ENCODE measurements around the gene CFL1. TPM values are rescaled to one million over a fixed set of nuclear protein-coding genes. Genes with fewer than 3 reads are reported as not detected.

CFL1 gene
- total and polyA plus RNA-seq, 2 of the 4 experiments (the other 2 are of a cell fraction), result 960 to 2,231 TPM

GRCh38 chr11:65862191-65862735 lies 4.3 kb upstream of the CFL1 start (continued):
- TF ChIP-seq NFE2L2 (IDR thresholded peaks at IDR 0.05; ENCODE audit: low read depth, low read length), result no peak
- TF ChIP-seq RFX5 (IDR thresholded peaks at IDR 0.05; ENCODE audit: low read depth, low read length), result no peak
- TF ChIP-seq POLR2A (IDR thresholded peaks at IDR 0.05; ENCODE audit: low read depth, low read length), result no peak
- no peak for TF ChIP-seq MXI1 (IDR thresholded peaks at IDR 0.05; ENCODE audit: borderline replicate concordance, low read depth, low read length)
- TF ChIP-seq SMC3 (IDR thresholded peaks at IDR 0.05; ENCODE audit: low read depth, low read length), result no peak
- no peak for TF ChIP-seq BHLHE40 (IDR thresholded peaks at IDR 0.05; ENCODE audit: low read depth, low read length)

- POLR2A ChIA-PET (ENCODE audit: unreplicated experiment), result interaction anchor here (0.6 to 0.8 kb wide), 2 partner anchors 10 to 11 kb away, joined by 3 to 7 read pairs; no protein-coding TSS in a partner anchor
- Histone ChIP-seq H3K14ac (replicated peaks; ENCODE audit: low read depth, low read length) (peak overlapping the region; percentile 87), H3K9me1 (ENCODE audit: insufficient read depth, low read length) (peaks cover 4% of the 10 kb centered on the region; the same call in 1 of the 2 replicates), H4K20me1 (ENCODE audit: insufficient read depth, low read length) (peaks cover 36% of the 10 kb centered on the region), H2AK9ac (replicated peaks; ENCODE audit: low read depth, low read length, poor library complexity) (peak overlapping the region; percentile 100), H3K79me1 (ENCODE audit: low read depth in 1 of 2, low read length in 2 of 2) (peaks cover 6 to 61% of the 10 kb centered on the region in 2 experiments; a peak in 3 of 4 replicates), H3K4me1 (ENCODE audit: control insufficient read depth, insufficient read depth, low read length) (peaks cover 7% of the 10 kb centered on the region), H2BK15ac (ENCODE audit: low read depth, low read length) (0 out of 3 replicates have a peak overlapping the region, but pooled peaks have one; percentile 41), H3K18ac (ENCODE audit: low read depth, low read length) (no peak overlapping the region), H4K5ac (ENCODE audit: low read depth, low read length) (peak overlapping the region; percentile 68), H3K4ac (ENCODE audit: low read depth, low read length) (peak overlapping the region; percentile 98), H3K27me3 (ENCODE audit: control insufficient read depth, insufficient read depth, low read length) (no peaks in the 10 kb centered on the region), H3K9me3 (ENCODE audit: control insufficient read depth, insufficient read depth, low read length) (no peaks in the 10 kb centered on the region), H3K23ac (ENCODE audit: low read depth, low read length) (peak overlapping the region; percentile 94), H4K91ac (ENCODE audit: insufficient read depth, low read depth, low read length) (peak overlapping the region; percentile 98), H3K36me3 (ENCODE audit: control insufficient read depth, insufficient read depth, low read length) (peaks cover 51% of the 10 kb centered on the region), H2BK20ac (ENCODE audit: low read depth, low read length) (no peak overlapping the region), H3K4me3 (ENCODE audit: insufficient read depth, low read depth, low read length) (peak overlapping the region; percentile 95), H2AFZ (replicated peaks; ENCODE audit: low read length, poor library complexity) (no peak overlapping the region), H3K4me2 (ENCODE audit: low read depth, low read length) (peak overlapping the region; percentile 89), H2BK120ac (ENCODE audit: low read depth, low read length) (no peak overlapping the region), H3K27ac (ENCODE audit: insufficient read depth, low read length) (peak overlapping the region; percentile 89), H3K9ac (ENCODE audit: low read depth, low read length) (peak overlapping the region; percentile 96), H2BK5ac (ENCODE audit: low read depth, low read length, poor library complexity, severe bottlenecking) (peak overlapping the region; percentile 90), H2AK5ac (ENCODE audit: low read depth, low read length) (peak overlapping the region; percentile 22; the same call in 1 of the 2 replicates), H4K8ac (ENCODE audit: low read depth in 2 of 2, low read length in 2 of 2) (peak overlapping the region; percentile 94 to 99; a peak in 3 of 4 replicates), H3K56ac (ENCODE audit: extremely low read depth, insufficient read depth, low read length) (peak overlapping the region; percentile 60)
- BruUV-seq (replicated peaks), result no TSS peak
- in situ Hi-C loops (cut with MboI; ENCODE audit: low sequenced_read_pairs) (no loop called here), intact Hi-C loops (cut with micrococcal nuclease) (no loop called here), dilution Hi-C loops (cut with HindIII; ENCODE audit: low sequenced_read_pairs, unreplicated experiment) (no loop called here)
- CTCF ChIA-PET, result no interaction called here
- ATAC-seq (ENCODE audit: low read depth), result no peak
- DNase-seq, result no peak
- TF ChIP-seq SMC3 (IDR thresholded peaks at IDR 0.05; ENCODE audit: low read depth, low read length), result no peak
- WGBS, 2 experiments (ENCODE audit: extremely low coverage in 2 of 2, insufficient read length in 1 of 2), result 87% methylated on average over 3 of the region's 13 CpGs; no CpG with 5 or more reads in 1 of the 2 experiments
Observed at GRCh38 chr11:65861533-65862183, 3.7 kb upstream of the CFL1 start.
